ENCODE results near the gene GRM8.
"Not testable (repeated sequence)": the region's sequence is repeated elsewhere in the genome, so short reads cannot be mapped to it uniquely, and the experiment has no call there.

- TF ChIP-seq CTCF (IDR thresholded peaks at IDR 0.05; ENCODE audit: low read length); EZH2 (optimal IDR thresholded peaks at IDR 0.05; ENCODE audit: low read depth, low read length): not testable (repeated sequence)
These were observed 584.0 kb downstream of the GRM8 start for GRCh38 chr7:126668762-126669161.
